IPS-18a (cell line): ENCODE measurements around the gene RNASEH2C.
"Not testable (repeated sequence)": the region's sequence is repeated elsewhere in the genome, so short reads cannot be mapped to it uniquely, and the experiment has no call there.

Experiments used
- H3K27ac ChIP-seq: one replicate; pipeline ENCODE4 v1.5.1; 2013; ENCODE audit warnings: low read length
- H3K27me3 ChIP-seq: one replicate; pipeline ENCODE4 v1.6.1; 2013; ENCODE audit warnings: mild to moderate bottlenecking, low read length; ENCODE audit not compliant: control insufficient read depth, insufficient read depth
- H3K36me3 ChIP-seq: one replicate; pipeline ENCODE4 v1.6.1; 2013; ENCODE audit warnings: low read depth, low read length; ENCODE audit not compliant: control insufficient read depth
- H3K4me1 ChIP-seq: one replicate; pipeline ENCODE4 v1.6.1; 2013; ENCODE audit warnings: low read depth, low read length; ENCODE audit not compliant: control insufficient read depth
- H3K4me3 ChIP-seq: one replicate; pipeline ENCODE4 v1.5.1; 2013; ENCODE audit warnings: low read length
- H3K9ac ChIP-seq: one replicate; pipeline ENCODE4 v1.6.1; 2013; ENCODE audit warnings: mild to moderate bottlenecking, low read length, moderate library complexity
- H3K9me3 ChIP-seq: one replicate; pipeline ENCODE4 v1.6.1; 2013; ENCODE audit warnings: low read depth, low read length; ENCODE audit not compliant: control insufficient read depth

The RNASEH2C gene

DNA sequence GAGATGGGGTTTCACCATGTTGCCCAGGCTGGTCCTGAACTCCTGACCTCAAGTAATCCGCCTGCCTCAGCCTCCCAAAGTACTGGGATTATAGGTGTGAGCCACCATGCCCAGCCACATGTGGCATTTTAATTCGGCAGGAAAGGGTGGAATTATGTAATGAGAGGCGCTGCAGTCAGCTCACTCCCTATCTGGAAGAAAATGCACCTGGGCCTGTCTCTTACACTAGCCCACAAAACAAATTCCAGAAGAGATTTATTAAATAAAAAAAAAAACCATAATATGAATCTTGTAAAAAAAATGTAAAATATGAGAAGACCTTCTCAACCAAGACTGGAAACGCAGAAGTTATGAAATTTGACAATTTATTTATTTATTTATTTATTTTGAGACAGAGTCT lies 16.8 kb downstream of the RNASEH2C start:
- H3K9me3 ChIP-seq = no peaks in the 10 kb centered on the region
- no peak overlapping the region for H3K27ac ChIP-seq

GRCh38 chr11:65701686-65702085 lies 18.9 kb downstream of the RNASEH2C start:
- Histone ChIP-seq H3K9ac (no peak overlapping the region), H3K4me3 (no peak overlapping the region), H3K36me3 (no peaks in the 10 kb centered on the region), H3K27me3 (no peaks in the 10 kb centered on the region), H3K27ac (no peak overlapping the region), H3K9me3 (no peaks in the 10 kb centered on the region), H3K4me1 (no peaks in the 10 kb centered on the region)

More for the DNA sequence above, 16.8 kb downstream of the RNASEH2C start:
- Histone ChIP-seq H3K36me3 (no peaks in the 10 kb centered on the region), H3K4me3 (no peak overlapping the region), H3K9ac (no peak overlapping the region), H3K4me1 (no peaks in the 10 kb centered on the region), H3K27me3 (peaks cover 6% of the 10 kb centered on the region)

GRCh38 chr11:65700399-65700798 lies 20.2 kb downstream of the RNASEH2C start:
- Histone ChIP-seq H3K9ac (no peak overlapping the region), H3K27me3 (no peaks in the 10 kb centered on the region), H3K27ac (no peak overlapping the region)

DNA sequence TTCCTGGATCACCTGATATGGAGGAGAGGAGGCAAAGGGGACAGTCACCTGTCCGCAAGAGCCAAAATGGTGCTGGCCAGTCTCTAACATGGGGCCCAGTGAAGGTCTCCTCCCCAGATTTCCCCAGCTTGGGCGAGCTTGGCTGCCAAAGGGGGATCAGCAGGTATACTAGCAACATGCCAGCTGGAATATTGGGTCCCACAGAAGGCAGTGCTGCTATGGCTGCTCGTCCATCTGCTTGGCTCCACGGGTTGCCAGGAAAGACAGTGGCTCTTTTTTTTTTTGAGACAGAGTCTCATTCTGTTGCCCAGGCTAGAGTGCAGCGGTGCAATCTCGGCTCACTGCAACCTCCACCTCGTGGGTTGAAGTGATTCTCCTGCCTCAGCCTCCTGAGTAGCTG lies 21.3 kb downstream of the RNASEH2C start:
- Histone ChIP-seq H3K27ac (no peak overlapping the region), H3K36me3 (no peaks in the 10 kb centered on the region), H3K4me1 (no peaks in the 10 kb centered on the region), H3K9me3 (no peaks in the 10 kb centered on the region), H3K27me3 (no peaks in the 10 kb centered on the region), H3K4me3 (no peak overlapping the region), H3K9ac (no peak overlapping the region)

More at GRCh38 chr11:65700399-65700798, 20.2 kb downstream of the RNASEH2C start:
- no peaks in the 10 kb centered on the region for H3K9me3 ChIP-seq
- H3K4me3 ChIP-seq = no peak overlapping the region
- H3K4me1 ChIP-seq = no peaks in the 10 kb centered on the region
- H3K36me3 ChIP-seq = no peaks in the 10 kb centered on the region

GRCh38 chr11:65698205-65698604 lies 22.4 kb downstream of the RNASEH2C start:
- no peaks in the 10 kb centered on the region for H3K9me3 ChIP-seq
- H3K9ac ChIP-seq = no peak overlapping the region
- H3K4me1 ChIP-seq = no peaks in the 10 kb centered on the region
- no peaks in the 10 kb centered on the region for H3K36me3 ChIP-seq
- H3K4me3 ChIP-seq = no peak overlapping the region
- H3K27ac ChIP-seq = no peak overlapping the region
- no peaks in the 10 kb centered on the region for H3K27me3 ChIP-seq

DNA sequence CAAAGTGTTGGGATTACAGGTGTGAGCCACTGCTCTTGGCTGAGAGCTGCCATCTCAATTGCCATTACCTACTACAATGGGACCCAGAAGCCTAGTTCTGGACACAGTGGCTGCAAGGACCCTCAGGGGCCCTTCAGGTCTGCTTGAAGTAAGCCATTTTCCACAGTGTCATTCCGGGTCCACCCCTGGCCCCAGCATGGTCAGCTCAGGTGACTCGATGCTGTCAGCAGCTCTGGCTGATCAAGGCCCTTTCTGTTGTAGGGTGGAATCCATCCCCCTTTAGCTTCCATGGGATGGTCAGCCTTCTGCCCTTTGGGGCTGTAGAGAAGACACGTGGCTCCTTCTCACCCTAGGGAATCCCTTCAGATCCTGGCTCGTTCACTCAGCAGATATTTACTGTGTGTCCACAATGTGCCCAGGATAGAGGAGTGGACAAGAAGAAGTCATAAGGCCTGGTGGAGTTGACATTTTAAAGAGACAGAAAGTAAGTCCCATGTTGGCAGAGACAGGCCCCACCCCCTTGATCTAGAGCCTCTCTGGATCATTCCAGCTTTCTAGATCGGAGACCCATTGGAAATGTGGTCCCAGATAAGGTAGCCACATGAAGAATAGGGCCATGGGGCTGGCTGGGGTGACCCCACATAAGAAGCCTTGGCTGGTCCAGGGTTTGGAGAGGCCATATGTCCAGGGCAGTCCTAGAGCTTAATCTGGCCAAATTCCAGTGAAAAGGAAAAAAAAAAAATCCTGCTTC lies 23.6 kb downstream of the RNASEH2C start:
- H3K27me3 ChIP-seq = no peaks in the 10 kb centered on the region
- H3K9ac ChIP-seq = no peak overlapping the region
- H3K27ac ChIP-seq = no peak overlapping the region
- H3K4me1 ChIP-seq = no peaks in the 10 kb centered on the region
- no peak overlapping the region for H3K4me3 ChIP-seq
- no peaks in the 10 kb centered on the region for H3K36me3 ChIP-seq
- no peaks in the 10 kb centered on the region for H3K9me3 ChIP-seq

DNA sequence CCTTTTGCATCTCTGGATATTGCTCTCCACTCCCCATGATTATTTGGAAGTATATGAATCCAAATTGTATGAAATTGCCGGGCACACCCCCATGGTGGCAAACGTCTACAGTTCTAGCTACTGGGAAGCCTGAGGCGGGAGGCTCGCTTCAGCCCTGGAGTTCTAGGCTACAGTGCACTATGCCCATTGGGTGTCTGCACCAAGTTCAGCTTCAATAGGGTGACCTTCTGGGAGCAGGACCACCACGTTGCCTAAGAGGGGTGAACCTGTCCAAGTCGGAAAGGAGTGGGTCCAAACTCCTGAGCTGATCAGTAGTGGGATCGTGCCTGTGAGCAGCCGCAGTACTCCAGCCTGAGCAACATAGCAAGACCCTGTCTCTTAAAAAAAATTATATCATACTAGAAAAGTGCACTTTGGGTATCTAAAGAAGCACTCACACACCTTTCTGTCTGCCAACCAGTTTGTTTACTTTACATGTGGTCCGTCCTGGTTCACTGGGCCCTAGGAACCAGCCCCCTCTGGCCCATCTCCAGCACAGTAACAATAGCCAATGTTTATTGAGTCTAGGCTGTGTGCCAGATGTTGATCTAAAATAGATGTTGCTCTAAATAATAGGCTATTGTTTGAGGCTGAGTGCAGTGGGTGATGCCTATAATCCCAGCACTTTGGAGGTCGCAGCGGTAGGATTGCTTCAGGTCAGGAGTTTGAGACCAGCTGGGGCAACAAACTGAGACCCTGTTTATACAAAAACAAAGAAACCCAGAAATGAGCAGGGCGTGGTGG lies 24.9 kb downstream of the RNASEH2C start:
- H3K4me3 ChIP-seq = no peak overlapping the region
- no peak overlapping the region for H3K9ac ChIP-seq
- H3K9me3 ChIP-seq = no peaks in the 10 kb centered on the region
- H3K27me3 ChIP-seq = no peaks in the 10 kb centered on the region
- no peak overlapping the region for H3K27ac ChIP-seq
- no peaks in the 10 kb centered on the region for H3K4me1 ChIP-seq
- no peaks in the 10 kb centered on the region for H3K36me3 ChIP-seq

GRCh38 chr11:65692367-65692766 lies 28.2 kb downstream of the RNASEH2C start:
- Histone ChIP-seq H3K4me3 (no peak overlapping the region), H3K27ac (no peak overlapping the region), H3K27me3 (no peaks in the 10 kb centered on the region), H3K9ac (no peak overlapping the region), H3K36me3 (no peaks in the 10 kb centered on the region), H3K9me3 (no peaks in the 10 kb centered on the region), H3K4me1 (no peaks in the 10 kb centered on the region)

- H3K9me3 ChIP-seq, H3K27ac ChIP-seq, H3K4me3 ChIP-seq, H3K36me3 ChIP-seq, H3K27me3 ChIP-seq, H3K4me1 ChIP-seq, H3K9ac ChIP-seq: not testable (repeated sequence)
These were observed 28.8 kb downstream of the RNASEH2C start for GRCh38 chr11:65691847-65692246.

DNA sequence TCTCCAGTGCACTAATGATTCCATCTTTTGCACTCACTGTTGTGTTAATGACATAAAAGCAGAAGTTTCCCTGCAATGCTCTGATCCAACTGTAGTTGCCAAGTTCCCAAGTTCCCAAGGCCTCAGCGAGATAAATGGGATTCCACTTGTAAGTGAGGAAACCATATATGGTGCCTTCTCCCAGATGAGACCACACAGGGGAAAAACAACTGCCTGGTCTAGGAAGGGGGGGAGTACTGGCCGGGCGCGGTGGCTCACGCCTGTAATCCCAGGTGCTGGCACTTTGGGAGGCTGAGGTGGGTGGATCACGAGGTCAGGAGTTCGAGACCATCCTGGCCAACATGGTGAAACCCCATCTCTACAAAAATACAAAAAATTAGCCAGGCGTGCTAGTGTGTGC lies 34.6 kb downstream of the RNASEH2C start:
- Histone ChIP-seq H3K4me3 (no peak overlapping the region), H3K27ac (no peak overlapping the region), H3K4me1 (no peaks in the 10 kb centered on the region), H3K36me3 (no peaks in the 10 kb centered on the region), H3K9me3 (no peaks in the 10 kb centered on the region), H3K27me3 (no peaks in the 10 kb centered on the region), H3K9ac (no peak overlapping the region)

DNA sequence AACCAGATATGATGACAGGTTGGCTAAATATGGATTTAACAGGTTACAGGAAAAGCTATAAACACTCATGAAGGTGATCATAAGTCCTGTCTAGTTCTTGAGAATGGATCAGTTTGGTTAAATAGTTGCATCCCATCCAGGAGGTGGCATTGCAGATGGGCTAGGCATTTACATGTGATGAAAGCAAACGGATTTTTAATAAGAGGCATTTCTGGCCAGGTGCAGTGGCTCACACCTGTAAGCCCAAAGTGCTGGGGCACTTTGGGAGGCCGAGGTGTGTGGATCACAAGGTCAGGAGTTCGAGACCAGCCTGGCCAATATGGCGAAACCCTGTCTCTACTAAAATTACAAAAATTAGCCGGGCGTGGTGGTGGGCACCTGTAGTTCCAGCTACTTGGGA lies 37.1 kb downstream of the RNASEH2C start:
- H3K4me3 ChIP-seq, H3K27ac ChIP-seq, H3K4me1 ChIP-seq, H3K9me3 ChIP-seq, H3K9ac ChIP-seq, H3K36me3 ChIP-seq, H3K27me3 ChIP-seq: not testable (repeated sequence)
